Spleen (tissue), 7 donors: Measurements from ENCODE around the gene C12orf57.

Source experiments
- CTCF ChIP-seq, 11 experiments: fragments of 200-600 bp in 7 of 11; fragments of 450-650 bp in 4 of 11; sonication (generic) in 4 of 11; IDR thresholded peaks in 8 of 11; conservative IDR thresholded peaks in 3 of 11; 1 replicate in 7 of 11; 2 replicates in 4 of 11; pipeline versions ENCODE4 v1.4.0 to v1.8.0; 2016 to 2021; ENCODE audit warnings: antibody characterized with exemption in 11 of 11, inconsistent platforms in 4 of 11, mild to moderate bottlenecking in 1 of 11
- POLR2A ChIP-seq, 3 donors: fragments of 450-650 bp; IDR thresholded peaks; one replicate each; pipeline ENCODE4 v1.5.1; 2017; ENCODE audit warnings: antibody characterized with exemption in 3 of 3, mild to moderate bottlenecking in 1 of 3
- donor health status: DM: no; HTN: no; CAD: no; lungs with moderate emphysema.
- donor health status: DM: no; HTN: no; CAD: no.
- donor health status: DM: no; HTN: no; CAD: no.

- no peak for TF ChIP-seq CTCF (IDR thresholded peaks at IDR 0.05 in 8 of 11, conservative IDR thresholded peaks at IDR 0.05 in 3 of 11)
- no peak for TF ChIP-seq POLR2A (IDR thresholded peaks at IDR 0.05)
Measured at GRCh38 chr12:6957741-6958608, 14.2 kb downstream of the C12orf57 start.
